ENCODE results near the gene GALNT15.

Gene GALNT15

DNA sequence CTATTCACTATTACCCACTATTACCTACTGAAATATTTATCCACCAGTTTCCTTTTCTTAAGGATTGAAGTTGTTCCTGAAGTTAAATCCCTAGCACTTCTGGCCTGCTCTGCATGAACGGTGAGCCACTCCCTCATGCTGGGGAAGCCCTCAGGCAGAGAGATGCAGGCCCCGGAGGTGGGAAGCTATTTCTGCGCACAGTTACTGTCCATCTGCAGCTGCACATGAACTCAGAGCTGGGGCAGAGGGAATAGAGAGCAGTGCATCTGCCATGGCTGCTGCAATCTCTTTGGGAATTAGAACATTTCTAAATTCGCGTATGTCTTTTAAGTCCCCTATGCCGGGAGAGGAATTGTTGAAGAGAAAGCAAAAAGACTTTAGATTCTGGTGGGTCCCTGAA lies 6.3 kb upstream of the GALNT15 start:
- no peak for DNase-seq

DNA sequence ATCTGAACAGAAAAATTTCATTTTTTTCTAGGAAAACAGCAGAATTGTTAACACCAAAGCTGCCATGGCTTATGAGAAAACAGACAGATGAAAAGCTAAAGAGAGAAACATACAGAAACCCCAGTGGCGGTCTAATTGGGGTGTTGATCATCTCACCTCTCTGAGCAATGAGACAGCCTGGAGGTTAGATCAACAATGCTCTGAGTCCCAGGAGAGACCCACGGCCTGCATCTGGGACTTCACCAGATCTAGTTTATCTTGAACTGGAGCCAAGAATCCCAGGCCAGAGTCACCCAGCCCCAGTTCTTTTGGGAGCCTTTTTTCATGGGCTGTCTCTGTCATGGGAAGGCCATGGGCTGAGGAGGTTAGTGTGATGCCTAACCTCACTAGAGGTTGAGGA lies 3.5 kb upstream of the GALNT15 start:
- DNase-seq = no peak

DNA sequence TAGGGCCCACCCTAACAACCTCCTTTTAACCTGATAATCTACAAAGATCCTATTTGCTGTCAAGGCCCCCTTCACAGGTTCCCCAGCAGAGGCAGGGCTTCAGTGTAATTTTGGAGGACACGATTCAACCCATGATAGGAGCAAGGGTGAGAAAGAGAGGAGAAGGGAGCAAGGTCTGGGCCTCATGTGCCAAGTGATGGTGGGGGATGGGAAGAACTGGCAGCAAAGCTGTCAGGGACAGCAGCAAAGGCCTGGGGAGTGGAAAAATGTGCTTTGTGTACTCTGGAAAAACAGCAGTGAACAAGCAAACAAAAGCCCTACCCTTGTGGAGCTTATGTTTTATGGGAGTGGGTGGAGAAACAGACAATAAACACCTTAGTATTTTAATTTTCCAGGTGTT lies 2.7 kb upstream of the GALNT15 start:
- DNase-seq = no peak

DNA sequence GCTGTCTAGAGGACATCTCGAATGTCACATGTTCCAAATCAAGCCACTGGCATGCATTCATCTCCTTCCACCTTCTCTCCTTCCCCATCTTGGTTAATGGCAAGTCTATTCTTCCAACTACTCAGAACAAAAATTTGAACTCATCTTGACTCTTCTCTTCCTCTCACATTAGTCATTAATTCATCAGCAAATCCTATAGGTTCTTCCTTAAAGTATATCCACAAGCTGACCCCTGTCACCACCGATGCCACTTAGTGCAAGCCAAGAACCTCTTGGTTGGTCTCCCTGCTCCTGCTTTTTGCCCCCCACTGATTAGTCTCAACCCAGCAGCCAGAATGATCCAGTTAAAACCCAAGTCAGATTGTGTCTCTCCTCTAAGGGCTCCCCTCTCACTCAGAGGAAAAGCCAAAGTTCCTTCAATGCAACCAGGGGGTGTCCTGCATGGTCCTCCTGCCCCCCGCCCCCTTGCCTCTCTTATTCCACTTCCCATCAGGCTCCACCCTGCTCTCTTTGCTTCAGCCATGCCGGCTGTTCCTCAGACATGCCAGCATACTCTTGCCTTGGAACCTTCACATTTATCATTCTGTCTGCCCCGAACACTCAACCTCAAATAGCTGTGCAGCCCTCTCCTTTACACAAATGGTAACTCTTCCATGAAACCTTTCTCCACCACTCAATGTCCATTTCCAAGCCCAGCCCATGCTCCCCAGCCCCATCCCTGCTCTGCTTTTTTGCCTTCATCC lies 1.0 kb upstream of the GALNT15 start:
- DNase-seq = no peak

DNA sequence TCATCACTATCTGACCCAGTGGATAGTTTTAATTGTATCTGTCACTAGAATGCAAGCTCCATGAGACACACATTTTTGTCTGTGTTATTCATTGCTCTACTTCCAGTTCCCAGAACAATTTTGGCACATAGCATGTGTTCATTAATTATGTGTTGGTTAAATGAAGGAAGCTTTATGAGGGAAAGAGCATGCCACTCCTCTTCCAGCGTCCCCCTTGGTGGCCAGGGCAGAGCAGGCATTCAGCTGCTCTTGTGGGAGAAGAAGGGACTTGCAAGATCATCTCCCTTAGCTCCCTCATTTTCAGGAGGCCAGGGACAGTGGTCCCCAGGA lies 489 bp upstream of the GALNT15 start:
- DNase-seq = no peak

DNA sequence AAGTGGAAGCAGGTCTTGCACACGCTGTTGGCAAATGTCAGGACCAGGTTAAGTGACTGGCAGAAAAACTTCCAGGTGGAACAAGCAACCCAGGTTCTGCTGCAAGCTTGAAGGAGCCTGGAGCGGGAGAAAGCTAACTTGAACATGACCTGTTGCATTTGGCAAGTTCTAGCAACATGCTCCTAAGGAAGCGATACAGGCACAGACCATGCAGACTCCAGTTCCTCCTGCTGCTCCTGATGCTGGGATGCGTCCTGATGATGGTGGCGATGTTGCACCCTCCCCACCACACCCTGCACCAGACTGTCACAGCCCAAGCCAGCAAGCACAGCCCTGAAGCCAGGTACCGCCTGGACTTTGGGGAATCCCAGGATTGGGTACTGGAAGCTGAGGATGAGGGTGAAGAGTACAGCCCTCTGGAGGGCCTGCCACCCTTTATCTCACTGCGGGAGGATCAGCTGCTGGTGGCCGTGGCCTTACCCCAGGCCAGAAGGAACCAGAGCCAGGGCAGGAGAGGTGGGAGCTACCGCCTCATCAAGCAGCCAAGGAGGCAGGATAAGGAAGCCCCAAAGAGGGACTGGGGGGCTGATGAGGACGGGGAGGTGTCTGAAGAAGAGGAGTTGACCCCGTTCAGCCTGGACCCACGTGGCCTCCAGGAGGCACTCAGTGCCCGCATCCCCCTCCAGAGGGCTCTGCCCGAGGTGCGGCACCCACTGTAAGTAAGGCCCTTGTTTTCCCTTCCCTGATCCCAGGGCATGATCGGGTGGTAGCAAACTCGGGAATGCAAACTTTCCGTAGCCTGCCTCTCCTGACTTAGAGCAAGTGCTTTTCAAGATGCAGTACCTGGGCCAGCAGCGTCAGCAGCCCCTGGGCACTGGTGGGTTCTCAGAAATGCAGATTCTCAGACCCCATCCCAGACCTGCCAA lies 759 bp downstream of the GALNT15 start:
- DNase-seq = peak; percentile 8

DNA sequence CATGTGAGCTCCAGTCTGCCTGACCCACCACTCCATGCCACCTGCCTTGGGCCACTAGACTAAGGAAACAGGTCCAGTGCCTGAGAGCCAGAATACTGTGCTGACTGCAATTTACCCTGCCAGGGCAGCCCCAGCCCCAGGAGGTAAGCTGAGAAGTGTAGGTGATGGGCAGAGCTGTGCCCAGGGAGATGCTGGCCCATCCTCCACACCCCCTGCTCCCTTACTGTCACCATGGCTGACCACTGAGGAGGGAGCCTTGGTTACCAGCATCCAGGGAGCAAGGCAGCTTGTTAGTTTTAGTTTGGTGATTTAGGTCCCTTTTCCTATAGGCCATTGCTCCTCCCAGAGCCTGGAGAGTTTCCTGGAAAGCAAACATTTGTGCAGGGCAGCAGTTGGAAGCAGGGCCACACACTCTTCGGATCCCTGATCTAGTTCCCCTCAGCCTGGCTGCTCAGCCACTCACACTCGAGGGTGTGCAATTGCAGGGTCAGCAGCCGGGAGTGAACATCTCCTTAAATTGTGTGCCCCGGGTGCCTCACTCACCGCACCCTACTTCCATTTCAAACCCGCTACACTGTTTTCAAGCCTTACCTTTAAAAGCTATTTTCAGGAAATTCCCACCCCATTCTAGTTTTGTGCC lies 2.0 kb downstream of the GALNT15 start:
- DNase-seq = no peak

DNA sequence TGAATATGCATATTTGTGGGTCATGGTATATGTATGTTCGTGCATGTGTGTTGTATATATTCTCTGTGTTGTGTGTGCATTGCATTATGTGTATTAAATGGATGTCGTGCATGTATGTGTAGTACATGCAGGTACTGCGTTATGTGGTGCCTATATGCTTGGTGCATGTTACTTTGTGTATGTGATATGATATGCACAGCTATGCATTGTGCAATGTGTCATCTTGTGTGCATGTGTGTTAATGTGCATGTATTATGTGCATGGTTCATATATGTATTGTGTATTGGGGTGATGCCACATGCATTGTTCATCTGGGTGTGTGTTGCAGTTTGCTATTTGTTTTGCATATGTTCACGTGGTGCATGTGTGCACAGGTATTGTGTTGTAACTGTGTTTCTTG lies 2.9 kb downstream of the GALNT15 start:
- no peak for DNase-seq

DNA sequence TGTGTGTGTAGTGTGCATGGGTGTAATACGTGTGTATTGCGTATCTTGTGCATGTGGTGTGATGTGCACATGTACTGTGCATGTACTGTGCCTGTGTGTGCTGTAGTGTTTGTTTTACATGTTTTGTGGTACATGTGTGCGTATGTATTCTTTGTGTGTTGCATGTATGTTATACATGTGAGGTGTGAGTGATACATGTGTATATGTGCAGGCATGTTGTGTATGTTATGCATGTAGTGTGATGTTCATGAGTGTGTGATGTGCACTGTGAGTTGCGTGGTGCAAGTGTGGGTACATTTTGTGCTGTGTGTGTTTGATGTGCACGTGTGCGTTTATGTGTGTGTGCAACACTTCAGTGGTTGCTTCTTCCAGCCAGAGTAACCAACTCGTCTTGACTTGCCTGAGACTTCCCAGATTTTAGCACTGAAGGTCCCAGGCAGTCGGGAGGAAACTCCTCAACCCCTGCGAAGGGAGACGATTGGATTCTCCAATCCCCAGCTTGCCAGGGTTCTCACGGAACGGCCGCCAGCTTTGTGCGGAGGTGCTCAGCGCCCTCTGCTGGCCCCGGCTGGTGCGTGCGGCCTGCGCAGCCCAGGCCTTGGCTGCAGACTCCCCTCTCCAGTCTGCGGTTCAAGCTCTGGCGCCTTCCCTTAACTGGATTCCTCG lies 3.6 kb downstream of the GALNT15 start:
- no peak for DNase-seq

DNA sequence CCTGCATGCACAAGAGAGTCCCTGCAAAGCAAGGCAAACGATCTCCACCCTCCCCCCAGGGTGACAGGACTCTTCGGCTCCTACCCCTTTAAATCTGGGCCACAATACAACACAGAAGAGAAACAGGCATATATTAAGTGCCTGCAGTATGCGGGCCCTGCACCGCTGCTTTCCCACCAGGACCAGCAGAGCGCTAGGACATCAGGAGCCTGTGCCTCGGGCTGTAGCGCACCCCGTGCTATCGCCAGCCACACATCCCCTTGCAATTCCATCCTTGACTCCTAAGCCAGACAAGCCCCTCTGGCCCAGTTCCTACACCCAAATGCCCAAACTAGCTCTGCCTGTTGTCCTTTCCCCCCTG lies 4.1 kb downstream of the GALNT15 start:
- no peak for DNase-seq

DNA sequence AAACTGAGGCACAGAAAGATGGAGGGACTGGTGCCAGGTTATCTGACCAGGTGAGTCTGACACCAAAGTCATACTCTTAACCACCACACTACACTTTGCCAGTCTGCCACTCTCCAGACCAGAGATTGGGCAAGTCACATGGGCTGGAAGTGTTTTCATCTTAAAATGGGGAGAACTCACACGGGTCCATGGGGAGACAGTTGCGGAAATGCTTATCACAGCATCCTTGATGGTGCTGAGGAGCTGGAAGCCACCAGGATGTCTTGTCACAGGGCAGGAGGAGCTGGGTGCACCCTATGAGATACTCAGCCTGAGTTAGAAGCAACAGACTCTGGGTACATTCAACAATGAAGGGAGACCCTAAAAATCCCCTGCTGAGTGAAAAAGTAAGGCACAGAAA lies 4.8 kb downstream of the GALNT15 start:
- DNase-seq = no peak

DNA sequence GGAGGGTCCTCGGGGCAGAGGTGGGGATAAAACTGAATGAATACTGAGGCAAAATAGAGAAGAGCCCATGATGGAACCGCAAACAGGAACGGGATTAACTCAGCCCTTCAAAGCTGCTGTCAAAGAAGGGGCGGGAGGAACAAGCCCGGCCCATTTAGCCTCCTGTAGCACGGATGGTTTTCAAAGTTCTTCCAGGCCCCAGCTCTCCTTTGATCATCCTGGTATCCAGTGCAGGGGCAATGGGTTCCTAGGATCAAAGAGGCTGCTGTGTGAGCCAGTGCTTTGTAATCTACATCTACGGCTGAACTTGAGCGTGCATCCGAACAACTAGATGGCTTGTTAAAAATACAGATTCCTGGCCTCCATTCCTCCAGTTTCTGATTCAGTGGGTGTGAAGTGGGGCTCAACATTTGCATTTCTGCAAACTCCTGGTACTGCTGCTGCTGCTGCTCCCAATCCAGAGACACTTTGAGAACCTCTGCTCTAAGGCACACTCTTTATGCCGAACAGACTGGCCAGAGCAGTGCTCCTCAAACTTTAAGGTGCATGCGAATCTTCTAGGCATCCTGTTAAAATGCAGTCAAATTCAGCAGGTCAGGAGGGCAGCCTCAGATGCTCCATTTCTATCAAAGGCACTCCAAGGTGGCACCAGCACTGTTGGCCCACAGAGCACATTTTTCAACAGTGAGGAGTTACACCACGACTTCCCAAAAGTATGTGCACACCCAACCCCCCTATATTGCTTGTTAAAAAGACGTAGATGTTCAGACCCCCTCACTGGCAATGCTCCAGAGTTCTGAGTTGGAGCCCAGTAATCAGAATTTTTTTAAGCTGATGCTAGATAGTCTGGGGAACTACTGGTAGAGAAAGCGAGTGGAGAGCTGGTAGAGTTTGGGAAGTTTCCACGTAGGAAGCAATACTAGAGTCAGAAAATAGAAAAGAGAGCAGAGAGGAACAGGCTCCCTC lies 5.6 kb downstream of the GALNT15 start:
- no peak for DNase-seq

DNA sequence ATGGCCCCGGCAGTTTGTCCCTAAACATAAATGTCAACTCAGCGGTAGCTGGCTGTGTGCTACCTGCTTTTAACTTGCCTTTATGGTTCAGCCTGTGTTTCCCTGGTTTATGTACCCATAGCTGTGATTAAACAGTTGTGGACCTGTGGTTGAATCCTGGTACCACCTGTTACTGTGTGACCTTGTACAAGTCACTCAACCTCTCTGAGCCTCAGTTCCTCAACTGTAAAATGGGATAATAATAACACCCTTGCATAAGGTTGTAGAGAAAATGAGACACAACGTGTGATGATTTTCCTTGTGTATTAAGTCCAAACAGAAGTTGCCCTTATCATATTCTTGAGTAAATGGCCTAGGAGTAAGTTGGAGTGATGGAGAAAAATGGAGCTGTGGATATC lies 6.3 kb downstream of the GALNT15 start:
- DNase-seq = no peak

DNA sequence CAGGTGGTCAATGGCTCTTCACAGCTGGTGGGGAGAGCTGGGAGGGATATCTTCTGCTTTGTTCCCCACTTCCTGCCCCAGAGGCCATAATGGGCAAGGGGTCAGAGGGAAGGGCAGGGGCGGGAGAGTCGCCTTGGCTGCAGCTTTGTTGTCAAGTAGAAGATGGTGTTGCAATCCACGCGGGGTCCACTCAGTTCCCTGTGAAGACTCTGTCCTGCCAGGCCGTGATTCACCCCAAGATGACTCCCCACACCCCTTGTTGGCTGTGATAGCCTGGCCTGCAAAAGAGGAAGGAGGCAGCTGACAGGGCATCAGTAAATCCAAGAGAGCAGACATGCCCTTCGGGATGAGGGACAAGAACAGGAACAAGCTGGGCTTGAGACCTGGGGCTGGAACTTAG lies 6.9 kb downstream of the GALNT15 start:
- no peak for DNase-seq

DNA sequence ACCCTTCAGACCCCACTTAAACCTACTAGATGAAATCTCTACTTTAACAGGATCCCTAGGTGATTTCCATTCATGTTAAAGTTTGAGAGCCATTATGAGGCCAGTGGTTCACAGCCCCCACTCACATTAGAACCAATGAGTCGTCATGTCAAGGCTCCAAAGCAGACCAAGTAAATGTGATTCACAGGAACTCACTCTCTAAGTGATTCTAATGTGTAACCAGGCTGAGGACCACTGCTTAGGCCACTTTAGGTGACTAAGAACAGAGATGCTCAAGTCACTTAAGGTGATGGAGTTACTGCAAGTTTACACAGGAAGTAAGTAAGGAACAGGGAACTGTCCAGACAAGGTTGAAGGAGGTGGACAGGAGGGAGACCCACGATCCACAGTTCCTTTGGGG lies 7.7 kb downstream of the GALNT15 start:
- no peak for DNase-seq

DNA sequence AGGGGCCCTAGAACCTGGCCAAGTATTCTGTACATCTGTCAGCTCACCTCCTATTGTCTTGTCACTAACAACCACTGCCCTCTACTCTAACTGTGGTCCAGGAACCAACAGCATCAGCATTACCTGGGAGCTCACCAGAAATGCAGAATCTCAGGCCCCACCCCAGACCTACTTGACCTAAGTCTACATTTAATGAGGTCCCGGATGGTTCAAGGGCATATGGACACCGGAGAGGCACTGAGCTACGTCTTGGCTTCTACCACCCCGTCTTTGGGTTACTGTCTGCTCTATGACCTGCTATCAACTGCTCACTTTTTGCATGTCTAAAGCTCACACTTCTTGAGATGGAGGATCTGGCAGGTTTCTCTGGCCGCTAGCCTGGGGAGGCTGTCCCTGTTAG lies 8.1 kb downstream of the GALNT15 start:
- DNase-seq = no peak

DNA sequence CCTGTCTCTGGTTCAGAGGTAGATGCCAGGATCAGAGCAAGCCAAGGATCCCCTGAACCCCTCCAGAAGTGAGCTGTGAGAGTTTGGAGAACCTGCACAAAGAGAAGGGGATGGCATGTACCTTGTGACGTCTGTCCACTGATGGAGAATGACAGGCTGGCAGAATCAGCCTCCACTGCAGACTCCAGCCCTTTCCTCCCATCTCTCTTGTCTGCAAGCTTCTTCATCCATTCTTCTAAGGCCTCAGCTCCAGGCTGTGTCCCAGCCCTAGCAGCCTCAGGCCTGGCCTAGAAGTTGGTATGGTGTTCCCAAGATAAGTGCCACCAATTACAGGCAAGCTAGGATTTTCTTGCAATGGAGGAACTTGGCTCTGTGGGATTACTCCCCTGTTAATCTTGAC lies 8.6 kb downstream of the GALNT15 start:
- DNase-seq = no peak

DNA sequence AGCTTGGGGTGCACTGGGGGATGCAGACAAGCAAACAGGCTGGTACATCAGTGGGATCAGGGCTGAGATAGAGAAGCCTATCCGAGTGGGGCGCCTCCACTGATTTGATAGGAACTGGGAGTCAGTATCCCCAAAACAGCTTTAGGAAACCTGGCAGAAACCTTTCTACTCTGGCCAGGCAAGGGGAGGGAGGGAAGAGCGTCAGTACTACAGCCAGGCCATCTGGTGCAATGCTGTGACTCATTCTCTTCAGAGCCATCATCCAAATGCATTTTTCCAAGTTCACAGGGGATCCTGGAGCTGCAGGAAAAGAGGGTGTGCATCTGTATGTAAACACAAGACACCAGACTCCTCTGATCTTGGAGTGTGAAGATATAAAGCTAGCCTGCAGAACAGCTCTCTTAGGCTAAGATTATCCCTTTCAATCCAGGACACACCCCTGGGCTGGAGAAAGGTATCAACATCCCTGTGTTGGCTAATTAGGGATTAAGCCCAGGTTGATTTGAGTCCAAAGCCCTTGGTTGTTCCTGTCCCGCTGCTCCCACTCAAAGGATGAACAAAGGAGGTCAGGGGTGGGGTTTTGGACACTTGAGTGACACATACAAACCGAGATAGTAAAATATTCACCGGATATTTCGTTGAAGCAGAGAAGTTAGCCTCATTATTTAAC lies 9.3 kb downstream of the GALNT15 start:
- DNase-seq = no peak

DNA sequence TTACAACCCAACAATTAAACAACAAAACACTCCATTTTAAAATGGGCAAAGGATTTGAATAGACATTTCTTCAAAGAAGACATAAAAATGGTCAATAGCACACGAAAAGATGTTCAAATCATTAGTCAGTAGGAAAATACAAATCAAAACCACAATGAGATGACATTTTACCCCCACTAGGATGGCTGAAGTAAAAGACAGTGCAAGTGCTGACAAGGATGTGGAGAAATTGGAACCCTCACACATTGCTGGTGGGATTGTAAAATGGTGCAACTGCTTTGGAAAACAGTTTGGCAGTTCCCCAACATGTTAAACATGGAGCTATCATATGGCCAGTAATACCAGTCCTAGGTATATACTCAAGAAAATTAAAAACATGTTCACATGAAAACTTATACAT lies 11.6 kb downstream of the GALNT15 start:
- no peak for DNase-seq

DNA sequence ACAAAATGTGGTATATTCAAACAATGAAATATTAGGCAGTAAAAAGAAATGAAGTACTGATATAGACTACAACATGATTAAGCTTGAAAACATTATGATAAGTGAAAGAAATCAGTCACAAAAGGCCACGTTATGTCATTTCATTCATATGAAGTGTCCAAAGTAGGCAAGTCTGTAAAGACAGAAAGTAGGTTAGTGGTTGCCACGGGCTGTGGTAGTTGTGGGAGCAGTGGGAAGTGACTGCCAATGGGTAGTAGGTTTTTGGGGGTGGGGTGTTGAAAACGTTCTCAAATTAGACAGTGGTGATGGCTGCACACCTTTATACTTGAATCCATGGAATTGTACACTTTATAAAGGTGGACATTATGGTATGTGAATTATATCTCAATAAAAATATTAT lies 12.1 kb downstream of the GALNT15 start:
- DNase-seq = no peak

DNA sequence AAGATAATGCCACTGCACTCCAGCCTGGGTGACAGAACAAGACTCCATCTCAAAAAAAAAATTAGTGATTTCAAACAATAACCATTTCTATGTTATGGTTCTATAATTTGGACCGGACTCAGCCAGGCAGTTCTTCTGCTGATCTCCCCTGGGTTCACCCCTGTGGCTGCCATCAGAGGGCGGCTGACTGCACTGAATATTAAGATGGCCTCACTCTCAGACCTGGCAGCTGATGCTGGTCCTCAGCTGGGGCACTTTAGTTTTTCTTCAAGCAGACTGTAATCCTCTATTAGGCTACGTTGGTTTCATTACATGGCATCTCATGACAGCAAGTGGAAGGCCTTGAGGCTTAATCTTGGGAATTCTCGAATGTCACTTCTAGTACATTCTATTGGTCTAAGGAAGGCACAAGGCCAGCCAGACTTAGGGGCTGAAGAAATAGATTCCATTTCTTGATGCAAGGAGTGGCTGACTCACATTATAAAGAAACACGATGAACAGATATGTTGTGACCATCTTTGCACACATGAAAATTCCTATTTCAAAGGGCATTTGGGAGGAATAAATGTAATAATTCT lies 12.8 kb downstream of the GALNT15 start:
- DNase-seq = no peak
